PC-9 (cell line): ENCODE data around the gene CD80. TPM values are rescaled to one million over a fixed set of nuclear protein-coding genes. Genes with fewer than 3 reads are reported as not detected.
"Not testable (repeated sequence)": the region's sequence is repeated elsewhere in the genome, so short reads cannot be mapped to it uniquely, and the experiment has no call there.

Experiments used
- BruUV-seq: library from RNA; stranded (reverse); fragments of 400-500 nt; replicated peaks from 2 replicates; lab custom pipeline; 2021; lab: Mats Ljungman, UMichigan
- CTCF ChIA-PET: fragments of 300-600 bp; sonication (Branson Sonifier 250); formaldehyde crosslinking; loops from one replicate; lab custom pipeline; 2022; ENCODE audit warnings: antibody characterized with exemption; lab: Charles Lee
- POLR2A ChIA-PET: fragments of 300-600 bp; sonication (Branson Sonifier 250); formaldehyde crosslinking; loops from one replicate; lab custom pipeline; 2022; ENCODE audit warnings: antibody characterized with exemption; ENCODE audit not compliant: unreplicated experiment; lab: Charles Lee
- DNase-seq, 2 experiments: peaks; one replicate each; pipeline versions ENCODE4 v3.0.0 to v3.0.0-alpha.2; 2015 to 2022; ENCODE audit warnings: mixed read lengths in 1 of 2
- H2AFZ ChIP-seq: fragments of 200-600 bp; sonication (generic); 2 replicates; pipeline ENCODE4 v1.8.1; 2017; ENCODE audit warnings: antibody characterized with exemption
- H3F3A ChIP-seq: fragments of 200-600 bp; sonication (generic); 2 replicates; pipeline ENCODE4 v1.8.1; 2017; ENCODE audit warnings: antibody characterized with exemption, mild to moderate bottlenecking, low read depth; ENCODE audit not compliant: insufficient read depth
- H3K27ac ChIP-seq: fragments of 200-600 bp; sonication (generic); 2 replicates; pipeline ENCODE4 v1.6.1; 2016; ENCODE audit warnings: mixed run types
- H3K27me3 ChIP-seq: fragments of 200-600 bp; sonication (generic); 2 replicates; pipeline ENCODE4 v1.6.1; 2016; ENCODE audit warnings: low read depth, mixed run types; ENCODE audit not compliant: insufficient read depth
- H3K36me3 ChIP-seq: fragments of 200-600 bp; sonication (generic); 2 replicates; pipeline ENCODE4 v1.6.1; 2016; ENCODE audit warnings: low read depth, mixed run types
- H3K4me1 ChIP-seq: fragments of 200-600 bp; sonication (generic); replicated peaks from 2 replicates; pipeline ENCODE4 v1.6.1; 2016; ENCODE audit warnings: mixed run types; ENCODE audit not compliant: insufficient read depth
- H3K4me2 ChIP-seq: fragments of 200-600 bp; sonication (generic); 2 replicates; pipeline ENCODE4 v1.6.1; 2017; ENCODE audit warnings: mixed run types
- H3K4me3 ChIP-seq: fragments of 200-600 bp; sonication (generic); 2 replicates; pipeline ENCODE4 v1.6.1; 2016; ENCODE audit warnings: mixed run types
- H3K79me2 ChIP-seq: fragments of 200-600 bp; sonication (generic); 2 replicates; pipeline ENCODE4 v1.6.1; 2017; ENCODE audit warnings: low read depth, mixed run types
- H3K9me2 ChIP-seq: fragments of 200-600 bp; sonication (generic); 2 replicates; pipeline ENCODE4 v1.8.1; 2017; ENCODE audit warnings: mild to moderate bottlenecking; ENCODE audit not compliant: insufficient read depth
- H3K9me3 ChIP-seq: fragments of 200-600 bp; sonication (generic); 2 replicates; pipeline ENCODE4 v1.8.1; 2016; ENCODE audit warnings: low read depth; ENCODE audit not compliant: insufficient read depth
- H4K20me1 ChIP-seq: fragments of 200-600 bp; sonication (generic); 2 replicates; pipeline ENCODE4 v1.8.1; 2017; ENCODE audit not compliant: insufficient read depth
- CTCF ChIP-seq: fragments of 200-600 bp; sonication (generic); conservative IDR thresholded peaks from 2 replicates; pipeline ENCODE4 v1.6.1; 2017; ENCODE audit warnings: mixed run types, antibody characterized with exemption, mild to moderate bottlenecking, moderate library complexity
- EZH2 ChIP-seq: fragments of 200-600 bp; sonication (generic); IDR thresholded peaks from 2 replicates; pipeline ENCODE4 v1.8.0; 2017; ENCODE audit warnings: antibody characterized with exemption, low read depth
- intact Hi-C: fragments of 100-400 bp; cut with micrococcal nuclease; formaldehyde crosslinking; loops from one replicate; pipeline ENCODE4 v1.10.0; 2022; ENCODE audit not compliant: unreplicated experiment
- total RNA-seq: library from RNA; stranded (reverse); gene quantifications from 2 replicates; pipeline ENCODE4 v1.2.3, GENCODE V29; 2021

The CD80 gene
- total RNA-seq, 1 experiment from 2014 or later = not detected

GRCh38 chr3:119596398-119596797, 37.0 kb upstream of the CD80 start:
- Histone ChIP-seq H4K20me1 (no peaks in the 10 kb centered on the region), H3K36me3 (no peaks in the 10 kb centered on the region), H3K4me2 (no peak overlapping the region), H3K79me2 (no peaks in the 10 kb centered on the region), H3K9me3 (no peaks in the 10 kb centered on the region), H3K4me3 (no peak overlapping the region), H3K27ac (no peak overlapping the region), H3K4me1 (no peaks in the 10 kb centered on the region), H2AFZ (no peak overlapping the region), H3K27me3 (peaks cover 13% of the 10 kb centered on the region), H3K9me2 (no peaks in the 10 kb centered on the region), H3F3A (no peaks in the 10 kb centered on the region)
- no TSS peak for BruUV-seq
- TF ChIP-seq EZH2 (no peak), CTCF (no peak)
- ChIA-PET CTCF (no interaction called here), POLR2A (no interaction called here)
- intact Hi-C loops = no loop called here
- no peak for DNase-seq

- BruUV-seq = no TSS peak
- no peak overlapping the region for H2AFZ ChIP-seq
- no peak overlapping the region for H3K4me3 ChIP-seq
- intact Hi-C loops = no loop called here
- CTCF ChIA-PET = no interaction called here
- H3K9me2 ChIP-seq = no peaks in the 10 kb centered on the region
- H3K27me3 ChIP-seq = peaks cover 16% of the 10 kb centered on the region
- no peak for DNase-seq
- H3F3A ChIP-seq = no peaks in the 10 kb centered on the region
- no peaks in the 10 kb centered on the region for H3K4me1 ChIP-seq
- no peaks in the 10 kb centered on the region for H3K36me3 ChIP-seq
- H4K20me1 ChIP-seq = no peaks in the 10 kb centered on the region
- no peaks in the 10 kb centered on the region for H3K9me3 ChIP-seq
- H3K4me2 ChIP-seq = no peak overlapping the region
- POLR2A ChIA-PET = no interaction called here
- H3K27ac ChIP-seq = no peak overlapping the region
- TF ChIP-seq CTCF (no peak), EZH2 (no peak)
- no peaks in the 10 kb centered on the region for H3K79me2 ChIP-seq
Measured at GRCh38 chr3:119595639-119596334, 36.4 kb upstream of the CD80 start.

GRCh38 chr3:119594929-119595328, 35.5 kb upstream of the CD80 start:
- H3K4me3 ChIP-seq, intact Hi-C loops, H3K4me1 ChIP-seq, H3K4me2 ChIP-seq, H3F3A ChIP-seq, H3K36me3 ChIP-seq, H3K9me3 ChIP-seq, H3K27ac ChIP-seq, H4K20me1 ChIP-seq, H2AFZ ChIP-seq, CTCF ChIA-PET, POLR2A ChIA-PET, DNase-seq, H3K79me2 ChIP-seq, BruUV-seq, H3K9me2 ChIP-seq: not testable (repeated sequence)
- H3K27me3 ChIP-seq = peaks cover 23% of the 10 kb centered on the region

- Histone ChIP-seq H3K9me2 (no peaks in the 10 kb centered on the region), H3K9me3 (no peaks in the 10 kb centered on the region), H4K20me1 (no peaks in the 10 kb centered on the region), H3K4me1 (no peaks in the 10 kb centered on the region), H3K4me2 (no peak overlapping the region), H3K36me3 (no peaks in the 10 kb centered on the region), H3F3A (no peaks in the 10 kb centered on the region), H3K4me3 (no peak overlapping the region), H2AFZ (no peak overlapping the region), H3K27ac (no peak overlapping the region), H3K79me2 (no peaks in the 10 kb centered on the region), H3K27me3 (peaks cover 32% of the 10 kb centered on the region)
- CTCF ChIA-PET = no interaction called here
- intact Hi-C loops = no loop called here
- DNase-seq = no peak
- no peak for TF ChIP-seq CTCF
- no peak for TF ChIP-seq EZH2
- POLR2A ChIA-PET = interaction anchor here (0.6 kb wide), 1 partner anchor 20 kb away, joined by 12 read pairs; no protein-coding TSS in a partner anchor
- no TSS peak for BruUV-seq
Measured at GRCh38 chr3:119594066-119594465, 34.7 kb upstream of the CD80 start.
